ES-I3 (cell line): Measurements from ENCODE around the gene NT5DC4.

Source experiments
- H3K36me3 ChIP-seq: 2 replicates; pipeline ENCODE4 v1.6.1; 2013; ENCODE audit warnings: mild to moderate bottlenecking, low read length, control low read depth, moderate library complexity; ENCODE audit not compliant: insufficient read depth
- H3K4me1 ChIP-seq: 2 replicates; pipeline ENCODE4 v1.6.1; 2013; ENCODE audit warnings: mild to moderate bottlenecking, control low read depth, low read length; ENCODE audit not compliant: insufficient read depth
- H3K9ac ChIP-seq: 2 replicates; pipeline ENCODE4 v1.6.1; 2013; ENCODE audit warnings: low read depth, mild to moderate bottlenecking, low read length, moderate library complexity
- H3K9me3 ChIP-seq: 2 replicates; pipeline ENCODE4 v1.6.1; 2013; ENCODE audit warnings: mild to moderate bottlenecking, low read length, moderate library complexity; ENCODE audit not compliant: control insufficient read depth, insufficient read depth

NT5DC4 gene

GRCh38 chr2:112765251-112765650 lies 44.4 kb downstream of the NT5DC4 start:
- Histone ChIP-seq H3K4me1 (no peaks in the 10 kb centered on the region), H3K36me3 (no peaks in the 10 kb centered on the region), H3K9ac (peak overlapping the region; percentile 73; the same call in 1 of the 2 replicates), H3K9me3 (no peaks in the 10 kb centered on the region)

GRCh38 chr2:112767693-112768330 lies 47.0 kb downstream of the NT5DC4 start:
- H3K9ac ChIP-seq = no peak overlapping the region
- no peaks in the 10 kb centered on the region for H3K9me3 ChIP-seq
- H3K36me3 ChIP-seq = no peaks in the 10 kb centered on the region
- H3K4me1 ChIP-seq = no peaks in the 10 kb centered on the region

GRCh38 chr2:112768432-112768831 lies 47.6 kb downstream of the NT5DC4 start:
- Histone ChIP-seq H3K4me1 (no peaks in the 10 kb centered on the region), H3K9ac (no peak overlapping the region), H3K9me3 (no peaks in the 10 kb centered on the region), H3K36me3 (no peaks in the 10 kb centered on the region)

GRCh38 chr2:112772322-112772721 lies 51.5 kb downstream of the NT5DC4 start:
- no peaks in the 10 kb centered on the region for H3K9me3 ChIP-seq
- H3K9ac ChIP-seq = no peak overlapping the region
- no peaks in the 10 kb centered on the region for H3K36me3 ChIP-seq
- H3K4me1 ChIP-seq = no peaks in the 10 kb centered on the region

GRCh38 chr2:112772911-112773475 lies 52.2 kb downstream of the NT5DC4 start:
- Histone ChIP-seq H3K36me3 (no peaks in the 10 kb centered on the region), H3K9ac (no peak overlapping the region), H3K4me1 (no peaks in the 10 kb centered on the region), H3K9me3 (no peaks in the 10 kb centered on the region)

- Histone ChIP-seq H3K4me1 (no peaks in the 10 kb centered on the region), H3K9me3 (no peaks in the 10 kb centered on the region), H3K9ac (no peak overlapping the region), H3K36me3 (no peaks in the 10 kb centered on the region)
These were observed 52.7 kb downstream of the NT5DC4 start for GRCh38 chr2:112773556-112773955.

GRCh38 chr2:112774536-112775285 lies 53.9 kb downstream of the NT5DC4 start:
- Histone ChIP-seq H3K4me1 (no peaks in the 10 kb centered on the region), H3K9me3 (no peaks in the 10 kb centered on the region), H3K36me3 (no peaks in the 10 kb centered on the region), H3K9ac (no peak overlapping the region)

- Histone ChIP-seq H3K36me3 (no peaks in the 10 kb centered on the region), H3K9ac (no peak overlapping the region), H3K9me3 (no peaks in the 10 kb centered on the region)
These were observed 55.3 kb downstream of the NT5DC4 start for GRCh38 chr2:112776113-112776512.

GRCh38 chr2:112777036-112777435 lies 56.2 kb downstream of the NT5DC4 start:
- Histone ChIP-seq H3K4me1 (no peaks in the 10 kb centered on the region), H3K9me3 (no peaks in the 10 kb centered on the region), H3K36me3 (no peaks in the 10 kb centered on the region), H3K9ac (no peak overlapping the region)

More at GRCh38 chr2:112776113-112776512, 55.3 kb downstream of the NT5DC4 start:
- H3K4me1 ChIP-seq = no peaks in the 10 kb centered on the region

- no peaks in the 10 kb centered on the region for H3K9me3 ChIP-seq
- H3K9ac ChIP-seq = no peak overlapping the region
- H3K4me1 ChIP-seq = peaks cover 15% of the 10 kb centered on the region
- no peaks in the 10 kb centered on the region for H3K36me3 ChIP-seq
These were observed 58.8 kb downstream of the NT5DC4 start for GRCh38 chr2:112779598-112779997.

GRCh38 chr2:112782234-112782799 lies 61.5 kb downstream of the NT5DC4 start:
- Histone ChIP-seq H3K9me3 (no peaks in the 10 kb centered on the region), H3K4me1 (peaks cover 28% of the 10 kb centered on the region), H3K36me3 (no peaks in the 10 kb centered on the region), H3K9ac (no peak overlapping the region)

GRCh38 chr2:112783187-112783714 lies 62.4 kb downstream of the NT5DC4 start:
- Histone ChIP-seq H3K9me3 (no peaks in the 10 kb centered on the region), H3K9ac (peak overlapping the region; percentile 41; the same call in 1 of the 2 replicates), H3K36me3 (no peaks in the 10 kb centered on the region), H3K4me1 (peaks cover 28% of the 10 kb centered on the region)

- Histone ChIP-seq H3K36me3 (no peaks in the 10 kb centered on the region), H3K9me3 (no peaks in the 10 kb centered on the region), H3K4me1 (peaks cover 28% of the 10 kb centered on the region), H3K9ac (peak within 1 kb of the TSS; percentile 41)
These were observed 63.7 kb downstream of the NT5DC4 start, which contains the start of gene IL1A for GRCh38 chr2:112784199-112785189. TSS of gene IL1A (minus strand) at chr2:112784493. CDS start at chr2:112783770, 723 bp downstream.
